GM23248 (cell line): Measurements from ENCODE around the gene TRIM17.

ENCODE experiments used
- EZH2 ChIP-seq: fragments of 200-600 bp; sonication (generic); IDR thresholded peaks from 2 replicates; pipeline ENCODE4 v1.6.1; 2018; ENCODE audit warnings: antibody characterized with exemption, mild to moderate bottlenecking; ENCODE audit not compliant: insufficient read depth, poor library complexity, severe bottlenecking
- EZH2phosphoT487 ChIP-seq: fragments of 200-600 bp; sonication (generic); IDR thresholded peaks from 2 replicates; pipeline ENCODE4 v1.6.1; 2018; ENCODE audit warnings: antibody characterized with exemption, moderate library complexity, mild to moderate bottlenecking, low read depth; ENCODE audit not compliant: insufficient read depth

DNA sequence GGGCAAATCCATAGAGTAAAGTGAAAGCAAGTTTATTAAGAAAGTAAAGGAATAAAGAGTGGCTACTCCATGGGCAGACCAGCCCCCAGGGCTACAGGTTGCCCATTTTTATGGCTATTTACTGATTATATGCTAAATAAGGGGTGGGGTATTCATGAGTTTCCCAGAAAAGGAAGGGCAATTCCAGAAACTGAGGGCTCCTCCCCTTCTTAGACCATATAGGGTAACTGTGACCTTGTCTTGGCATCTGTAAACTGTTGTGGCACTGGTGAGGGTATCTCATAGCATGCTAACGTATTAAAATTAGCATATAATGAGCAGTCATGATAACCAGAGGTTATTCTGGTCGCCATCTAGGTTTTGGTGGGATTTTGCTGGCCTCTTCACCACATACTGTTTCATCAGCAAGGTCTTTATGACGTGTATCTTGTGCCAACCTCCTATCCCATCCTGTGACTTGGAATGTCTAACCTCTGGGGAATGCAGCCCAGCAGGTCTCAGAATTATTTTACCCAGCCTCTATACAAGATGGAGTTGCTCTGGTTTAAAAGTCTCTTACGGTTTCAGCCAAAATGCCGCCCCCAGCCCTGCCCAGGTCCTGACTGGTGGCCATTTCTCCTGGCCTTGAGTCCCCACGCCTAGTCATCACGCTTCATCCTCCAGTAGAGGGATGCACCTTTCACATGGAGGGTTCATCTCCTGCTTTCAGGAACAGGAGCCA is 982 bp upstream of the TRIM17 start:
- TF ChIP-seq EZH2phosphoT487, result no peak
- no peak for TF ChIP-seq EZH2
